B cell (primary cell): ENCODE data around the gene BCS1L. TPM values are rescaled to one million over a fixed set of nuclear protein-coding genes. Genes with fewer than 3 reads are reported as not detected.

Experiments
- ATAC-seq: fragments of 200-7000 bp; cut with Tn5 transposase; one replicate; pipeline ENCODE4 v1.10.0; 2021; ENCODE audit warnings: low read depth, mild to moderate bottlenecking, moderate number of reproducible peaks, moderate library complexity
- CTCF ChIA-PET: fragments of 350-600 bp; sonication (Branson Sonifier 250); formaldehyde crosslinking; loops from one replicate; lab custom pipeline; 2021; ENCODE audit warnings: antibody characterized with exemption, inconsistent platforms; lab: Charles Lee
- POLR2A ChIA-PET: fragments of 350-600 bp; sonication (Branson Sonifier 250); formaldehyde crosslinking; loops from one replicate; lab custom pipeline; 2021; ENCODE audit warnings: antibody characterized with exemption; lab: Charles Lee
- DNase-seq: peaks from one replicate; pipeline ENCODE4 v3.0.0; 2013
- H2AFZ ChIP-seq: 2 replicates; pipeline ENCODE4 v1.6.1; 2012; ENCODE audit warnings: mild to moderate bottlenecking, low read depth, low read length; ENCODE audit not compliant: insufficient read depth, poor library complexity, severe bottlenecking
- H3K27ac ChIP-seq, 2 donors: 1 replicate in 1 of 2; 2 replicates in 1 of 2; pipeline ENCODE4 v1.5.1; 2012 to 2013; ENCODE audit warnings: low read length in 2 of 2, mild to moderate bottlenecking in 2 of 2, moderate library complexity in 1 of 2
- H3K27me3 ChIP-seq, 4 experiments: fragments of 200-600 bp in 1 of 4; sonication (generic) in 1 of 4; replicated peaks in 1 of 4; 1 replicate in 2 of 4; 2 replicates in 2 of 4; pipeline versions ENCODE4 v1.6.1 to v1.7.0; 2013 to 2016; ENCODE audit warnings: low read length in 3 of 4, mild to moderate bottlenecking in 2 of 4, mixed read lengths in 1 of 4, moderate library complexity in 1 of 4; ENCODE audit not compliant: insufficient read depth in 4 of 4, control insufficient read depth in 3 of 4; ENCODE audit errors: control extremely low read depth in 1 of 4
- H3K36me3 ChIP-seq, 2 experiments: replicated peaks in 1 of 2; 1 replicate in 1 of 2; 2 replicates in 1 of 2; pipeline versions ENCODE4 v1.6.1 to v1.7.1; 2013; ENCODE audit warnings: low read length in 1 of 2; ENCODE audit not compliant: insufficient read depth in 2 of 2, control insufficient read depth in 1 of 2; ENCODE audit errors: control extremely low read depth in 1 of 2, extremely low read depth in 1 of 2
- H3K4me1 ChIP-seq, 2 donors: fragments of 200-600 bp in 1 of 2; sonication (generic) in 1 of 2; 1 replicate in 1 of 2; 2 replicates in 1 of 2; pipeline versions ENCODE4 v1.5.1 to v1.6.1; 2013 to 2017; ENCODE audit warnings: low read length in 2 of 2; ENCODE audit not compliant: control insufficient read depth in 2 of 2, insufficient read depth in 2 of 2
- H3K4me2 ChIP-seq: replicated peaks from 2 replicates; pipeline ENCODE3; 2012; ENCODE audit warnings: mild to moderate bottlenecking, low read depth, low read length; ENCODE audit not compliant: poor library complexity, severe bottlenecking
- H3K4me3 ChIP-seq, 5 experiments: fragments of 200-600 bp in 1 of 5; sonication (generic) in 1 of 5; 1 replicate in 3 of 5; 2 replicates in 2 of 5; pipeline versions ENCODE4 v1.5.1 to v1.7.0; 2011 to 2016; ENCODE audit warnings: low read length in 4 of 5, mild to moderate bottlenecking in 4 of 5, low read depth in 2 of 5, control low read depth in 1 of 5, moderate library complexity in 1 of 5; ENCODE audit not compliant: insufficient read depth in 1 of 5; ENCODE audit errors: control extremely low read depth in 1 of 5, extremely low read depth in 1 of 5
- H3K79me2 ChIP-seq: fragments of 200-600 bp; sonication (generic); one replicate; pipeline ENCODE4 v1.6.0; 2016; ENCODE audit warnings: low read length; ENCODE audit not compliant: control insufficient read depth, insufficient read depth
- H3K9ac ChIP-seq: fragments of 200-600 bp; sonication (generic); 2 replicates; pipeline ENCODE4 v1.6.1; 2017; ENCODE audit warnings: mild to moderate bottlenecking, low read length, moderate library complexity
- H3K9me3 ChIP-seq, 3 donors: one replicate each; pipeline versions ENCODE4 v1.6.1 to v1.7.1; 2013; ENCODE audit warnings: low read length in 2 of 3; ENCODE audit not compliant: control insufficient read depth in 2 of 3, insufficient read depth in 1 of 3; ENCODE audit errors: control extremely low read depth in 1 of 3
- H4K20me1 ChIP-seq: 2 replicates; pipeline ENCODE4 v1.6.0; 2012; ENCODE audit warnings: mild to moderate bottlenecking, low read length; ENCODE audit not compliant: insufficient read depth, control insufficient read depth, poor library complexity, severe bottlenecking
- H3K27ac Mint-ChIP-seq: one replicate; pipeline ENCODE4 v1.8.0; 2021; ENCODE audit warnings: mixed read lengths
- H3K27me3 Mint-ChIP-seq: one replicate; pipeline ENCODE4 v1.8.0; 2021; ENCODE audit warnings: mixed read lengths
- H3K4me1 Mint-ChIP-seq: one replicate; pipeline ENCODE4 v1.8.0; 2021; ENCODE audit warnings: mixed read lengths
- H3K4me3 Mint-ChIP-seq: one replicate; pipeline ENCODE4 v1.8.0; 2021; ENCODE audit warnings: mixed read lengths
- H3K9me3 Mint-ChIP-seq: one replicate; pipeline ENCODE4 v1.8.0; 2022; ENCODE audit warnings: mixed read lengths; ENCODE audit not compliant: insufficient read depth
- CTCF ChIP-seq: fragments of 200-600 bp; IDR thresholded peaks from one replicate; pipeline ENCODE4 v1.8.0; 2022; ENCODE audit warnings: antibody characterized with exemption, mild to moderate bottlenecking
- EZH2 ChIP-seq: IDR thresholded peaks from 2 replicates; pipeline ENCODE4 v1.6.1; 2012; ENCODE audit warnings: borderline replicate concordance, low read depth, mild to moderate bottlenecking, moderate library complexity, low read length; ENCODE audit not compliant: insufficient read depth, poor library complexity, severe bottlenecking
- WGBS: methylation state at CpG from one replicate; pipeline ENCODE4 v1.1.5; 2013; ENCODE audit warnings: missing lambda C conversion rate; ENCODE audit not compliant: insufficient coverage; 5-methylcytosine and 5-hydroxymethylcytosine counted together
- intact Hi-C: fragments of 100-400 bp; cut with micrococcal nuclease; formaldehyde crosslinking; loops from one replicate; pipeline ENCODE4 v1.10.0; 2022
- polyA plus RNA-seq: library from polyadenylated mRNA; depleted of rRNA; stranded (reverse); fragments of >200 nt; gene quantifications from 2 replicates; pipeline ENCODE4 v1.2.3, GENCODE V29; 2012
- total RNA-seq, 2 donors: library from RNA; stranded (reverse); fragments of 120-200 nt in 1 of 2; gene quantifications; 1 replicate in 1 of 2; 2 replicates in 1 of 2; pipeline versions ENCODE4 v1.2.3 to v1.2.4, GENCODE V29; 2013 to 2022

BCS1L gene
- total and polyA plus RNA-seq, 2 donors (not counting 1 experiment from before 2014, with no cell fraction given), result 56.1 to 104 TPM

- Mint-ChIP-seq H3K4me3 (no peak overlapping the region), H3K4me1 (peaks cover 3% of the 10 kb centered on the region), H3K27me3 (no peaks in the 10 kb centered on the region), H3K27ac (no peak overlapping the region), H3K9me3 (no peaks in the 10 kb centered on the region)
- Histone ChIP-seq H3K9me3 (no peaks in the 10 kb centered on the region), H4K20me1 (no peaks in the 10 kb centered on the region), H3K27ac (no peak overlapping the region), H3K36me3 (peaks cover 15 to 79% of the 10 kb centered on the region in 2 experiments), H3K4me3 (no peak overlapping the region), H3K9ac (no peak overlapping the region), H3K27me3 (no peaks in the 10 kb centered on the region), H3K4me1 (no peaks in the 10 kb centered on the region), H3K4me2 (no peak overlapping the region), H2AFZ (no peak overlapping the region), H3K79me2 (peaks cover 11% of the 10 kb centered on the region)
- no peak for ATAC-seq
- intact Hi-C loops, result no loop called here
- CTCF ChIA-PET, result no interaction called here
- POLR2A ChIA-PET, result interaction anchor here (0.7 kb wide), 1 partner anchor 18 kb away, joined by 3 read pairs; no protein-coding TSS in a partner anchor
- TF ChIP-seq EZH2, result no peak
- TF ChIP-seq CTCF, result no peak
- WGBS, result 99% methylated on average over 18 of the region's 18 CpGs
- no peak for DNase-seq
Observed at GRCh38 chr2:218642121-218642656, 17.3 kb upstream of the BCS1L start.

- no peak overlapping the region for H3K27ac Mint-ChIP-seq
- Histone ChIP-seq H3K36me3 (peaks cover 19 to 78% of the 10 kb centered on the region in 2 experiments), H3K27ac (no peak overlapping the region), H3K9ac (no peak overlapping the region), H3K4me2 (no peak overlapping the region), H3K27me3 (no peaks in the 10 kb centered on the region), H3K4me1 (no peaks in the 10 kb centered on the region), H4K20me1 (peaks cover 4% of the 10 kb centered on the region), H3K4me3 (no peak overlapping the region), H3K79me2 (peaks cover 16% of the 10 kb centered on the region), H2AFZ (no peak overlapping the region), H3K9me3 (no peaks in the 10 kb centered on the region)
- DNase-seq, result no peak
- ChIA-PET POLR2A (interaction anchor here (0.7 kb wide), 1 partner anchor 17 kb away, joined by 3 read pairs; no protein-coding TSS in a partner anchor), CTCF (no interaction called here)
- TF ChIP-seq CTCF (no peak), EZH2 (no peak)
- peaks cover 3% of the 10 kb centered on the region for H3K4me1 Mint-ChIP-seq
- WGBS, result 96% methylated on average over 17 of the region's 17 CpGs
- no peaks in the 10 kb centered on the region for H3K27me3 Mint-ChIP-seq
- intact Hi-C loops, result no loop called here
- no peak overlapping the region for H3K4me3 Mint-ChIP-seq
- H3K9me3 Mint-ChIP-seq, result no peaks in the 10 kb centered on the region
- no peak for ATAC-seq
Observed at GRCh38 chr2:218642786-218643185, 16.7 kb upstream of the BCS1L start.
